Stimulated activated CD4-positive, alpha-beta T cell treated with anti-CD3 and anti-CD28 coated beads, TNF-alpha, amount 100 ng/mL, for 1 hour (primary cell): Measurements from ENCODE around the gene TWIST2.

Experiments used
- DNase-seq, 3 donors: peaks; one replicate each; pipeline ENCODE4 v3.0.0-alpha.2; 2020; ENCODE audit warnings: low read depth in 3 of 3, low spot score in 1 of 3

TWIST2 gene

GRCh38 chr2:238888781-238889180 is 40.9 kb downstream of the TWIST2 start:
- no peak for DNase-seq

- no peak for DNase-seq
These were observed 42.2 kb downstream of the TWIST2 start for GRCh38 chr2:238890131-238890530.

GRCh38 chr2:238890618-238891456 is 43.0 kb downstream of the TWIST2 start:
- DNase-seq: no peak

GRCh38 chr2:238891457-238892203 is 43.7 kb downstream of the TWIST2 start:
- DNase-seq: no peak

- DNase-seq: no peak
These were observed 44.3 kb downstream of the TWIST2 start for GRCh38 chr2:238892204-238892500.

- DNase-seq: no peak
These were observed 44.9 kb downstream of the TWIST2 start for GRCh38 chr2:238892796-238893195.

GRCh38 chr2:238893349-238894000 is 45.6 kb downstream of the TWIST2 start:
- DNase-seq: no peak

GRCh38 chr2:238894226-238894949 is 46.5 kb downstream of the TWIST2 start:
- no peak for DNase-seq

GRCh38 chr2:238894950-238895298 is 47.0 kb downstream of the TWIST2 start:
- no peak for DNase-seq

- no peak for DNase-seq
These were observed 47.5 kb downstream of the TWIST2 start for GRCh38 chr2:238895361-238895882.

- DNase-seq: no peak
These were observed 48.2 kb downstream of the TWIST2 start for GRCh38 chr2:238895891-238896600.

GRCh38 chr2:238896641-238897040 is 48.8 kb downstream of the TWIST2 start:
- no peak for DNase-seq

GRCh38 chr2:238897122-238897880 is 49.4 kb downstream of the TWIST2 start:
- DNase-seq: no peak

- DNase-seq: no peak
These were observed 50.0 kb downstream of the TWIST2 start for GRCh38 chr2:238897911-238898311.

GRCh38 chr2:238898534-238899281 is 50.8 kb downstream of the TWIST2 start:
- DNase-seq: no peak

GRCh38 chr2:238899386-238899785 is 51.5 kb downstream of the TWIST2 start:
- DNase-seq: no peak

GRCh38 chr2:238900511-238900910 is 52.6 kb downstream of the TWIST2 start:
- no peak for DNase-seq

- no peak for DNase-seq
These were observed 53.7 kb downstream of the TWIST2 start for GRCh38 chr2:238901461-238902057.

GRCh38 chr2:238902285-238902684 is 54.4 kb downstream of the TWIST2 start:
- no peak for DNase-seq
